ENCODE results near the gene UBL4B. TPM values are rescaled to one million over a fixed set of nuclear protein-coding genes. Genes with fewer than 3 reads are reported as not detected.

The UBL4B gene
- polyA plus RNA-seq, 3 donors, result not detected

DNA sequence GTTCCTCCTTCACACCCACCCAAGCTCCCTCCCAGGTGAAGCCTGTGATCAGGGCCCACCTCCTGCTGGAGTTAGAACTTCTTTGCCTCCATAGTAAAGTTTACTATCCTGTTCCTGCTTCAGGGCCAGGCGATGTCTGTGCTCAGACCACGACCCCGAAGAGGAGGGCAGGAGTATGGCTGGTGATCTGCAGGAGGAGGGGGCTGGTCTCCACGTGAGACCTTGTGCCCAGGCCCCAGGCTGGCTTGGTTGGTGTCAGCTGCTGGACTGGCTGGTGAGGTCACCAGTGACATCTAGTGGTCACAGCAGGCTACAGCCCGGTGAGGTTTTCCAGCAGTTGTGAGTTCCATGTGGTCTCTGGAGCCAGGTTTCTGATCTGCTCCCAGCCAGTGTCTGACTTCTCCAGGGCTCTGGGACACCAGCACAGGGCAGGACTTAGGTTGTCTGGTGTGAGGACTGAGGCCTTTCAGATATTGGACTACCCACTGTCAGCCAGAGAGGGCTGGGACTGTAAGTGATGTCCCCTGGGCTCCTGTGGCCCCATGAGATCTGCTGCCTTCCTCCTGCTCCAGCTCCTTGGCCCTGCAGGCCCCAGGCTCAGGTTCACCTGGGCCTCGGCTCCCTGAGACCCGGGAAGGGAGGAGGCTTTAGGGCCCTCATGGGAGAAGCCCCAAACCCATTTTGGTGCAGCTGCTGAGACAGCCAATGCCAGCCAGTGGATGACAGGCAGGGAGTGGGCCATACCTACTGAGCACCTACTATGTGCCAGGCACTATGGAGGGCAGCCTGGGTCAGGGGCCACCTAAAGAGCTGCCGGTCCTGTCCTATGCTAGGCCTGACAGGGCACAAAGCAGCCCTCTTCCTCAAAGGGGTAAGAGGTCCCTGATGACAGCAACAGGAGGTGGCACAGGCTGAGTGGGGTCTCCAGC is 6.0 kb upstream of the UBL4B start:
- peak in 7 of 11 donors; percentile 42 to 67 (median 49) for DNase-seq (ENCODE audit: extremely low read depth in 1 of 11, low read depth in 9 of 11, low spot score in 4 of 11)

GRCh38 chr1:110107867-110108469 is 4.3 kb upstream of the UBL4B start:
- no peak for DNase-seq (ENCODE audit: extremely low read depth in 1 of 11, low read depth in 9 of 11, low spot score in 4 of 11)

GRCh38 chr1:110111081-110111480 is 1.2 kb upstream of the UBL4B start:
- no peak for DNase-seq (ENCODE audit: extremely low read depth in 1 of 11, low read depth in 9 of 11, low spot score in 4 of 11)

DNA sequence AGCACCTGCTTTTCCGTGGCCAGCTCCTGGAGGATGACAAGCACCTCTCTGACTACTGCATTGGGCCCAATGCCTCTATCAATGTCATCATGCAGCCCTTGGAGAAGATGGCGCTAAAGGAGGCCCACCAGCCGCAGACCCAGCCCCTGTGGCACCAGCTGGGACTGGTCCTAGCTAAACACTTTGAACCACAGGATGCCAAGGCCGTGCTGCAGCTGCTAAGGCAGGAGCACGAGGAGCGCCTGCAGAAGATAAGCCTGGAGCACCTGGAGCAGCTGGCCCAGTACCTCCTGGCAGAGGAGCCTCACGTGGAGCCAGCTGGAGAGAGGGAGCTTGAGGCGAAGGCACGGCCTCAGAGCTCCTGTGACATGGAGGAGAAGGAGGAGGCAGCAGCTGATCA is 413 bp downstream of the UBL4B start:
- DNase-seq (ENCODE audit: extremely low read depth in 1 of 11, low read depth in 9 of 11, low spot score in 4 of 11), result no peak

DNA sequence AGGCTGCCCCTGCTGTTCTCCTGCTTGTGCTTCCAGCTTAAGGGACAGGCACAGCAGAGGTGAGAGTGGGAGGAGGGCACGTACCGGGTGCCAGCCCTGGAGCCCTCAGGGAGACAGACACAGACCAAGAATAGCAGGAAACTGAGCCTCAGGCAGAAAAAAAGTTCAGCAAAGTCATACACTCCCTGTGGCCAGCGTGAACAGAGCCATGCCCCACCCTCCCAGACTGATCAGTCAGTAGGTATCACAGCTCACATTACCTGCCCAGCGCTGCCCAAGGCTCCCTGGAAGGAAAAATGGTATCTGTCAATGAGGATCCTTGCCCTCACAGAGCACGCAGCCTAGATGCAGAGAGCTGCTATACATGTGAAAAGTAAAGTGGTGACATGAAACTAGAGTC is 1.3 kb downstream of the UBL4B start:
- DNase-seq (ENCODE audit: extremely low read depth in 1 of 11, low read depth in 9 of 11, low spot score in 4 of 11), result no peak

GRCh38 chr1:110114173-110114572 is 1.9 kb downstream of the UBL4B start:
- no peak for DNase-seq (ENCODE audit: extremely low read depth in 1 of 11, low read depth in 9 of 11, low spot score in 4 of 11)

DNA sequence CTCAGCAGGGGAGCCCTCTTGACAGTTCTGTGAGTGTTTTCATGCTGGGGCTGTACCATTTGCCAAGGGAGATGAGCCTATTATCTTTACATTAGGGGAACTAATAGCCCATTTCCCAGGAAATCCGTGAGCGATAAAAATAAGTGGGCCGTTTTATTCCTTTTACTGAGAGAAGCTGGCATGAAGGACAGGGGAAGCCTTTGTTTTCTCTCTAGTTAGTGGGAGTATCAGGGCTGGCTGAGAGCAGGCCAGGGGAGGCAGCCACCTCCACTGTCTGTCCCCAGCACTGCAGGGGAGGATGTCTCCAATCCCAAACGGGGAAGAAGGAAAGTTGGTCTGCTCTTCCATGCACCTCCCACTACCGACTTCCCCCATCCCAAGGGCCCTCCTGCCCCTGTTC is 2.5 kb downstream of the UBL4B start:
- no peak for DNase-seq (ENCODE audit: extremely low read depth in 1 of 11, low read depth in 9 of 11, low spot score in 4 of 11)

DNA sequence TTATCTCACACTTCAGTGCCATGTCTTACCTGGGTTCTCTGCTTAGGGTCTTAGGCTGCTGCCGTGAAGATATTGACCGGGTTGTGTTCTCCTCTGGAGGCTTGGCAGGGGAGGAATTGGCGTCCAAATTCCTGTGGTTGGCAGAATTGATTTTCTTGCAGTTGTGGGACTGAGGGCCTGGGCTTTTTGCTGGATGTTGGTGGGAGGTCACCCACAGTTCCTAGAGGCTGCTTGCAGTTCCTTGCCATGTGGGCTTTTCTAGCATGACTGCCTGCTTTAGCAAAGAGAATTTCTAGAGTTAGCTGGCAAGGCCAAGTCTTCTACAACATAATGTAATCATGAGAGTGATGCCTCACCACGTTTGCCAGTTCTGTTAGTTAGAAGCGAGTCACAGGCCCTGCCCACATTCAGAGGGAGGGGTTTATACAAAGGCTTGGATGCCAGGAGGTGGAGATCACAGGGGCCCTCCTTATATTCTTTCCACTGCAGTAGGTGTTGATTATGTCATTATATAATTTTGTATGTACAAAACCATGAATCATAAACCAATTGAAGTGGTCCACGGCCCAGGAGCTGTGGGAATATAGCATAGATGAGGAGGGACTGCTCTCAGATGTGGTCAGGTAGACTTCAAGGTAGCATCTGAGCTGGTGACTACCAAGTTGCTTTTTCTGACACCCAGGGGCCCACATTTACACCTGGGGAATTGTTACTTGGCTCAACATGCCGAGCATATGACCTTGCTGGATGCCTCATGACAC is 6.6 kb downstream of the UBL4B start:
- no peak for DNase-seq (ENCODE audit: extremely low read depth in 1 of 11, low read depth in 9 of 11, low spot score in 4 of 11)

- DNase-seq (ENCODE audit: extremely low read depth in 1 of 11, low read depth in 9 of 11, low spot score in 4 of 11), result no peak
Observed at GRCh38 chr1:110119843-110120242, 7.6 kb downstream of the UBL4B start.

DNA sequence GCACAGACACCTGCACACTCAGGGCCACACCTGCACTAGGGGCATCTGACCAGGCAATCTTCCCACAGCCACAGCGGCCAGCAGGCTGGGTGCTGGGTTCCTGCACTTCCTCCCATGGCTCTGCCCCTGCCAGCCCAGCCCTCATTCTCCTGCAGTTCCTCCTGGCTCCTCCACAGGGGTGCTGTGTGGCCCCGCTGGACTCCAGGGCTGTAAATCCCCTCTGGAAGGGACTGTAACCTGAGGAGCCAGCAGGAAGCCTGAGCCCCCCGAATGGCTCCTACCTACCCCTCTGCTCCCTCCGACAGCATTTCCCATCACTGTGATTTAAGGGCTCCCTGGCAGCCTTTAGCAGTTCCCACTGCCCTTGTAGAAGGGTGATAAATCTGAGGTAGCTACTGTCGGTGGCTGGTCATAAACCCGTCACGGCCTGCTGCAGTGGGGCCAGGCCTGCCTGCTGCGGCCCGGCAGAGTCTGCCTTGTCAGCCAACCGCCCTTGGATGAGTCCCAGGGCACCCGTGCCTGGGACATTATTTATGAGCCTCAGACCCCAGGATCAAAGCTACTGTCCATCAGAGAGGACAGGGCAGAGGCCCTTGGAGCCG is 8.8 kb downstream of the UBL4B start:
- peak; percentile 19 to 83 (median 66) for DNase-seq (ENCODE audit: extremely low read depth in 1 of 11, low read depth in 9 of 11, low spot score in 4 of 11)

- no peak for DNase-seq (ENCODE audit: extremely low read depth in 1 of 11, low read depth in 9 of 11, low spot score in 4 of 11)
Observed at GRCh38 chr1:110123224-110123623, 11.0 kb downstream of the UBL4B start.

DNA sequence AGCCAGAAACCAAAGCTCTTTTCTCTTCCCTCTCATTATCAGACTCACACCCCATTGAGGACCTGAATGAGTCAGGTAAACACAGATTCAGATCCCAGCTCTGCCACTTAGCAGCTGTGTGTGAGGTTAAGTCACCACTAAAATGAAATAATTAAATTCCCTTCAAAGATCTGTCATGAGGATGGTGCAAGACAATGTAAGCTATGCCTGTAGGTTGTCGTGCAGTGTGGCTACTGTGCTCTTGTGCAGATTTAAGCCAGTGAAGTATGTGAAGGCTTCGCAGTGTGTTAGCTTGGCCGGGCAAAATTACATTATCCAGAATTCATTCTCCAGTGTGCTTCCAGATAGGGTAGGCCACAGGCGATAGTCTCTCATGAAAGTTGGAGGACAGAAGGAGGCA is 13.6 kb downstream of the UBL4B start:
- DNase-seq (ENCODE audit: extremely low read depth in 1 of 11, low read depth in 9 of 11, low spot score in 4 of 11), result no peak

DNA sequence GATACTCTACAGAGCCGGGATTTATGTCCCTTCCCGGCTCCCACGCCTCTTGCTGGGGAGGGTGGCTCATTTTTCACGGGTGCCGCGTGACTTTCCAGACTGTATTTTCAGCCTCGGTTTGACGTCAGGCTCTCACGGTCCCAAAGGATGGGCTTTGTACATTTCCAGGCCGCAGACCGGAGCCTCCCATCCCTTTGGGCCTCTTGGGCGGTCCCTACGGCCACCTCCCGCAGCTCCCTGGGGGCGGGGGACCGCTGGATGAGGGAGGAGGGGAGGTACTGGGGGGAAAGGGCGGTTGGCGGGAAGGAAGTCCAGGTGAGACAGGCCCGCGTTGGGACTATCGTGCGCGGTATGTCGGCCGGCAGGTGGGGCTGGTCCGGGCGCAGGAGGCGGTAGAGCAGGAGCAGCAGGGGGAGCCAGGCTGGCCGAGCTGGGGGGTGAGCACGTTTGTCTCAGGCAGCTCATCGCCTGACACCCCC is 17.9 kb downstream of the UBL4B start:
- peak in 1 of 11 donors; percentile 29 for DNase-seq (ENCODE audit: extremely low read depth in 1 of 11, low read depth in 9 of 11, low spot score in 4 of 11)

GRCh38 chr1:110130989-110131388 is 18.7 kb downstream of the UBL4B start:
- no peak for DNase-seq (ENCODE audit: extremely low read depth in 1 of 11, low read depth in 9 of 11, low spot score in 4 of 11)

GRCh38 chr1:110132682-110133081 is 20.4 kb downstream of the UBL4B start:
- DNase-seq (ENCODE audit: extremely low read depth in 1 of 11, low read depth in 9 of 11, low spot score in 4 of 11), result no peak

DNA sequence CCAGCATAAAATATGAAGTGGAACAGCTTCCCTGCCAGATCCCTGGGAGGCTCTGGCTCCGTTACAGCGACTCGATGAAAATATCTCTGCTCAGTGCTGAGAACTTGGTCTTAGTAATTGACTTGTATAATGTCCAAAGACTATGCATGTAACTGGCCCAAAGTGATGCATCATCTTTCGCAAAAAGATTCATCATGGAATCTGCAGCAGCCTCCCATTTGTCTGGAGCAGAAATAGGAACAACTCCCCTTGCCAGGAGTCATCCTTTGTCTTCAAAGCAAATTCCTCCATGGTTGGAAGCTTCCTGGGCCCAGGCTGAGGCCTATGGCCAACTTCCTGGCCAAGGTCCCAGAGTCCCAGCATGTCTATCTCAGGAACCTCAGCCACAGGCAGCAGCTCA is 21.2 kb downstream of the UBL4B start:
- DNase-seq (ENCODE audit: extremely low read depth in 1 of 11, low read depth in 9 of 11, low spot score in 4 of 11), result no peak

DNA sequence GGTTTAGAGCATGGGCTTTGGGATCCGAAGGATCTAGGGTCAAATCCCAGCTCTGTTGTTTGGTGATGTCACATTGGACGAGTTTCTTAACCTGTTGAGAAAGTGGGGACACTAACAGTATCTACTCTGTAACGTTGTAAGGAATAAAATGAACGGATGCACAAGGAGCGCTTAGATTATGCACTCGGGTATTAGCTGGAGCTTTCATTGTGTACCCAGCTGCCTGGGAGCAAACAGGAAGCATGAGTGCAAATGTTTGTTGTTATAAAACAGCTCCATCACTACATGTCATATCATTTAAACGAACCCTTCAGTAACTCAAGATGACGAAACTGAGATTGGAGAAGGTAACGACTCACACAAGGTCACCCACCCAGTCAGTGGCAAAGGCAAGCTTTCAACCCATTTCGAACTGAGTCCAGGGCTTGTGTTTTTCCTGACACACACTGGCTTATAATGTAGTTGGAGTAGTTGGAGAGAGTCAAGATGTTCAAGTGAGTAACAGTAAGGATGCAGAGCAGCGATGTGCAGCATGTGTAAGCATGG is 21.9 kb downstream of the UBL4B start:
- no peak for DNase-seq (ENCODE audit: extremely low read depth in 1 of 11, low read depth in 9 of 11, low spot score in 4 of 11)

DNA sequence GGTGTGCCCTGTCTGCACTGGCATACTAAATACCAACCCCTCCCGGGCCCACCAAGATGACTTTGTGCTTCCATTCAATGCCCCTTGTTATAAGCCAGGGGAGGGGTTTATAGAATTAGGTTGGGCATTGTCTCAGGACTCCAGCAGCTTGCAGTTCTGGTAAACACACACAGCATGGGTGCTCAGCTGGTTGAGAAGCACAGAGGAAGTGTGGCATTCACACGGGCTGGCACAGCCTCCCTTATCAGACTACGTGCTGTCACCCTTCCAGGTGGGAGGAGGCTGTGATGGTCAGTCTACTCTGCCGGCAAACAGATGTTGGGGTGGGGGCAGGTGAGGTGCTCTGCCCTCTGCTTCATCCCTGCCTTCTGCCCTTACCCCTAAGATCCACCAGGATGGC is 23.0 kb downstream of the UBL4B start:
- no peak for DNase-seq (ENCODE audit: extremely low read depth in 1 of 11, low read depth in 9 of 11, low spot score in 4 of 11)

DNA sequence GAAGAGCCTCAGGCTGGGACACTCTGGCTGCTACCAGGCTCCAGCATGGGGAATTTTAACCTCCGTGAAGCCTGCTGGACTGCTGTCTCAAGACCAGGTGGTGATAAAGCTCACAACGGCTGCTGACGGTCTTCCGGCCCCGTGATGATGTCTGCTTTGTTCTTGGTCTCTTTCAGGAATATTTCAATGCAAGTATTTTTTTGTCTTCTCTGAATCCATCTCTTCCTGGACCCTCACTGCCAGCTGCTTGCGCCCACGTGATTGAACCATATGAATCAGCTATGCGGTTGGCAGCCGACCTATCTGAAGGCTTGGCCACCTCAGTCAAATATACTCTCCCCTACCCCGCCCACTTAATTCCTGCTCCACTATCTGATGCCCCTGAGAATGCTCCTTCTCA is 23.4 kb downstream of the UBL4B start:
- DNase-seq (ENCODE audit: extremely low read depth in 1 of 11, low read depth in 9 of 11, low spot score in 4 of 11), result no peak
